Fibroblast of pulmonary artery (primary cell): Measurements from ENCODE around the gene AGRN.

Experiments used
- DNase-seq: peaks from one replicate; pipeline ENCODE4 v3.0.0-alpha.2; 2010; ENCODE audit warnings: low read depth
- H3K4me3 ChIP-seq: replicated peaks from 2 replicates; pipeline ENCODE4 v1.5.1; 2011; ENCODE audit warnings: low read depth, mild to moderate bottlenecking, control low read depth, low read length, moderate library complexity
- CTCF ChIP-seq: IDR thresholded peaks from 2 replicates; pipeline ENCODE4 v1.5.1; 2011; ENCODE audit warnings: mild to moderate bottlenecking, control low read depth, low read length, inconsistent platforms; ENCODE audit errors: missing control alignments

AGRN gene

DNA sequence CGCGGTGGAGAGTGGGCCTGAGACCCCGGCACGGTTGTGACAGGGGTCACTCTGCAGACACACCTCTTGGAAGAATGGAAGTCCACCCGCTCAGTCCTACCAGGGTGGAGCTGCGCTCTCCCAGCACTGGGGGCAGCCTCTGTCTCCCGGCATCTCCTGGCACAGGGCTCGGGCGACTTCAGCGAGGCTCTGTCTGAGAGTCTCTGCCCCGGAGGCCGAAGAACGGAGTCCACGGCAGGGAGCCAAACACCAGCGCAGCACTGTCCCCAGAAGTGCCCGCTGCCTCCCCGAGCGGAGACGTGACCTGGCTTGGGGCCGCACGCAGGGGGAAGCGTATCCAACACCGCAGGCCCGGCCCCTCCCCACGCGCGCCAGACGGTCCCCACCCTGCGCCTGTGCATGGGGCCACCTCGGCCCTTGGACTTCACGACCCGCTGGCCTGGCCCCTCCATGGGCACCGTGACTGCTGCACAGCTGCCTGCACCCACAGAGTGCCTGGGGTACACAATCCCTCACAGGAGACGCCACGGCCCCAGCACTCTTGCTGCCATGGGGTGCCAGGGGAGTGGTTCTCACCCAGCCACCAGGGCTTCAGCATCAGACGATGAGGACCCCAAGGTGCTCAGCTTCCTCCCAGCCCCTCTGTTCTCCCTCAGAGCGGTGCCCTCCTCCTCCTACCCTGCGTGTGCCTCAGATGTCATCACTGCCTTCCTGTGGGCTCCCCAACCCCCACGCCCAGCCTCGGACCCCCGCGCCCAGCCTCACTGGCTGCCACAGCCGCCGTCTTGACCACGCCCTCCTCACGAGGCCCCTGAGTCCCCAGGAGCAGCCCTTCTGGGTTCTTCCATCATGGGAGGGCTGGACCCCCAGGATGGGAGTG is 69.1 kb downstream of the AGRN start:
- no peak for TF ChIP-seq CTCF
- no peak for DNase-seq
- H3K4me3 ChIP-seq: no peak overlapping the region

DNA sequence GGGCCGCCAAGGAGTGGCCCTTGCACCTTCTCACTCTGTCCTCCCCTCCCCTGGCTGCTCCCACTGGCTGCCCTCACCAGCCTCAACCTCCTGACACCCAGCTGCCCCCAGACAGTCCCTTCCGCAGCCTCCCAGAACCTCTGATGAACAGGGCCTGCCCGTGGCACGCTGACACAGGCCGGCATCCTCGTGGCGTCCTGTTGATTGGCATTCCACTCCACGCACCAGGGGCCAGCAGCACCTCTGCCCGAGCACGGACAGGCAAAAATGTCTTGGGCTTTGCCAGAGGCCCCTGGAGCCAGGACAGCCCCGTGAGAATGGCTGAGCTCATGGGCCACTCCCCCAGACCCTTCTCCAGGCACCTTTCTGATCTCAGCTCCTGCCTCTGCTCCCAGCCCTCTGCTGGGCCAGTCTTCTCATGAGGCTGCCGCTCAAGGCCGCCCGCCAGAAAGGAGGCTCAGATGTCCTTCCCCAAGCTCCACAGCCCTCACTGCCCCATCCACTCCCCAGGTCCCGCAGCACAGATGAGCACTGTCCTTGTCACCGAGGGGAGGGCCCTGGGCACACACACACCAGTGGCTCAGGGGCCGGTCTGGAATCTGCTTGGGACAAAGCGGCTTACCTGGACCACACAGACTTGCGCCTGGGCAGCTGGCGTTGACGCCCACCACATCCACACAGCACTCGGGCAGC is 70.0 kb downstream of the AGRN start:
- no peak overlapping the region for H3K4me3 ChIP-seq
- no peak for DNase-seq
- TF ChIP-seq CTCF: no peak

DNA sequence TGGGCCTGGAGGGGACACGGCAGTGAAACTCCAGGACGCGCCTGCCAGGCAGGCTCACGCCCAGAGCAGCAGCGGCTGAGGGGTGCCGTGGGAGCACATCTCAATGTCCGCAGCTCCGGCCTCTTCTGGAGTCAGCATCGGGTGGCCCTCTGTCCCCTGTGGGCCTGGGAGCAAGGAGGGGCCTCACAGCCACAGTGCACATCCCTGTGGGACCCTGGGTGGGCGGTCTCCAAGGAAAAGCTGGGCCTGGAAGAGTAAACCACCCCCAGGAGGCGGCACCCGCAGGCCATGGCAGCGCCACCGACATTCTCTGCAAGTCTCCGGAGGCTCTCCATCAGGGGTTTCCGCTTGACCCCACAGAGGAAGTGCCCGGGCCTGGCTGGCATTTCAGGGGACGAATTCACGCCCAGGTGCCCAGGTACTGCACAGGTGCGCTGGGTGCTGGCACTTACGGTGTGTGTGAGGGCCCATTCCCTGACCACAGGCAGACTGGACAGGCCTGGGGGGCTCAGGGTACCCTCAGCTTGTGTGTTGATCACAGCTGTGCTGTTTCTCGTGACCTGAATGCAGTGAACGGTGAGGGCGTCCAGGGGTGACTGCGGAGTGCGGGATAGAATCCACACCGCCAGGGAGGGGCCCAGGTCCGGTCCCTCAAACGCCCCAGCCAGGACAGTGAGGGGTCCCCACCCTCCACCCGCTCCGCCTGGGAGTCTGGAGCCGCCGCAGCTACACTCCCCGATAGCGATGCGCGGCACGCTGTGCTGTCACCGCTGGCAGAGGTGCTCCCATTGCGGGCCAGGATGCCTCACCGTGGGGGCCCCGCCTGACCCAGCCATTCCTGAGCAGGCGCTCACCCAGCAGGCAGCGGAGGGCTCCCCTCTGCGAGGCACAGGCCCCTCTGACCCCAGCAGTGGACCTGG is 70.8 kb downstream of the AGRN start:
- no peak for TF ChIP-seq CTCF
- H3K4me3 ChIP-seq: no peak overlapping the region
- DNase-seq: no peak

GRCh38 chr1:1091344-1092148 is 71.6 kb downstream of the AGRN start:
- TF ChIP-seq CTCF: no peak
- no peak overlapping the region for H3K4me3 ChIP-seq
- DNase-seq: no peak

DNA sequence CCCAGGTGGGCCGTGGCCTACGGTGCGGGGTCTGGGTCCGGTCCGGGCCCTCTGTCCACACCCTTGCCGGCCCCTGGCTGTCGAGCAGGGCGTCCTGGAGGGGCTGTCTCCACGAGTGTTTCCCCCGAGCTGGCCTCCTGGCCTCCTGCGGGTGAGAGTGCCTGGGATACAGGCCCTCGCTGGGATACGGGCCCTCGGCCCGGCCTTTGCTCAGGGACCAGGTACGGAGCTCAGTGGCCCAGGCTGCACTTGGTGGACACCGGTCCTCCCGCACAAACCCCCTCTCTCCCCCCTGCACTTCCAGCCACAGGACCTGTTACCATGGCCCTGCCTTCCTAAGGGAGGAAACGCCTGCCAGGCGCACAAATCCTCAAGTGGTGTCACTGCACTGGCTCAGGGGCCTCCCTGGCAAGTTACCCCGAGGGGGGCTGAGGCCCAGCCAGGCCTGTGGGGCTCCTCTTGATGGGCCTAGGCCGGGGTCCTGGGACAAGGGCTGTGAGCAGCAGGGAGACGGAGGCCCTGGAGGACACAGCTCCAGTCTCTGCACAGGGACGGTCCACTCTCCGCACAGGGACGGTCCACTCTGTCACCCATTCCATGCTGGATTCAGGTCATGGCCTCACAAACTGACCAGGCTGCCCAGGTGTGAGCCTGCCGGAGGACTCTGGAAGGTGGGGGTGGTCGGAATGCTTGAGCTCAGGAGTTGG is 72.4 kb downstream of the AGRN start:
- H3K4me3 ChIP-seq: no peak overlapping the region
- DNase-seq: no peak
- no peak for TF ChIP-seq CTCF
